ENCODE measurements around the gene PTPN3.
"Not testable (repeated sequence)": the region's sequence is repeated elsewhere in the genome, so short reads cannot be mapped to it uniquely, and the experiment has no call there.

Gene PTPN3

DNA sequence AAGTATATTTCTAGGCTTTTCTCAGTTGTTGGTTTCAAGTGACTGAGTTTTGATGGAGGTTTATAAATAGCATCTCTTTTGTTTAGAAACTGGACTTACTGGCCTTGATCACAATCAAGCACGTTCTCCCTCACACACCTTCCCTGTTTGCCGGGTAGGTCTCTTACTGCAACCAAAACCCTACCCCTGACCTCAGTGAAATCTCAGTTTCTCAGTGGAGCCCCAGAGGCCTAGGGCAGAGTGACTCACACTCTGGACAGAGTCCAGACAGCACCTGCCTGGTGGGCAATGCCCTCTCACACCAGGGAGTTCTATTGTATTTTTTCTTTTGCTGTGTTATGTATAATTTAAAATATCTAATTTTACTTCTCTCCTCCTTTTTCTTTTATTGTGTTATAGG, 128.8 kb downstream of the PTPN3 start:
- Histone ChIP-seq H3K36me3 (ENCODE audit: control insufficient read depth, insufficient read depth, low read length) (no peaks in the 10 kb centered on the region), H3K4me3 (ENCODE audit: extremely low read depth, insufficient read depth, low read length, poor library complexity, severe bottlenecking) (no peak overlapping the region), H3K27ac (ENCODE audit: low read depth, low read length, severe bottlenecking) (no peak overlapping the region), H3K9me3 (ENCODE audit: control insufficient read depth, low read length) (no peaks in the 10 kb centered on the region), H3K4me1 (ENCODE audit: control insufficient read depth, insufficient read depth, low read length, poor library complexity, severe bottlenecking) (no peaks in the 10 kb centered on the region)
- 85 to 88% methylated on average over 2 of the region's 2 CpGs for WGBS, 2 experiments (ENCODE audit: insufficient coverage in 2 of 2)

DNA sequence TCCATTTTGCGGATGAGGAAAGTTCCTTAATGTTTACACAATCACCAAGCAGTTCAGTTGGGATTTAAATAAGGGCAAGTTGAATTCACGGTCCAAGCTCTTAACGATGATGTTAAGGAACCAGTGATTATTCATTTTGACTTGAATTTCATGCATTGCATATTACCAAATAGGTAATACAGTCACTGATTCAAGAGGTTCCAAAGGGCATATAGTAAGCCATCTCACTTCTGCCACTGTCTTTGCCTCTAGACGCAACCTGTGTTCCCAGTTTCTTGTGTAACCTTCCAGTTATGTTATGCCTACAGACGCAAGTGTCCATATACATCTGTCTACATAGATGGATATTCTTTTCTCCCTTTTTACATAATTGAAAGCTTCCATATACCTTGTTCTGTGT, 137.3 kb downstream of the PTPN3 start:
- H3K4me3 ChIP-seq (ENCODE audit: extremely low read depth, insufficient read depth, low read length, poor library complexity, severe bottlenecking): no peak overlapping the region
- H3K9me3 ChIP-seq (ENCODE audit: control insufficient read depth, low read length): no peaks in the 10 kb centered on the region
- no peak overlapping the region for H3K27ac ChIP-seq (ENCODE audit: low read depth, low read length, severe bottlenecking)
- no peaks in the 10 kb centered on the region for H3K4me1 ChIP-seq (ENCODE audit: control insufficient read depth, insufficient read depth, low read length, poor library complexity, severe bottlenecking)
- WGBS, 2 experiments (ENCODE audit: insufficient coverage in 2 of 2): 100% methylated on average over 2 of the region's 5 CpGs
- no peaks in the 10 kb centered on the region for H3K36me3 ChIP-seq (ENCODE audit: control insufficient read depth, insufficient read depth, low read length)

DNA sequence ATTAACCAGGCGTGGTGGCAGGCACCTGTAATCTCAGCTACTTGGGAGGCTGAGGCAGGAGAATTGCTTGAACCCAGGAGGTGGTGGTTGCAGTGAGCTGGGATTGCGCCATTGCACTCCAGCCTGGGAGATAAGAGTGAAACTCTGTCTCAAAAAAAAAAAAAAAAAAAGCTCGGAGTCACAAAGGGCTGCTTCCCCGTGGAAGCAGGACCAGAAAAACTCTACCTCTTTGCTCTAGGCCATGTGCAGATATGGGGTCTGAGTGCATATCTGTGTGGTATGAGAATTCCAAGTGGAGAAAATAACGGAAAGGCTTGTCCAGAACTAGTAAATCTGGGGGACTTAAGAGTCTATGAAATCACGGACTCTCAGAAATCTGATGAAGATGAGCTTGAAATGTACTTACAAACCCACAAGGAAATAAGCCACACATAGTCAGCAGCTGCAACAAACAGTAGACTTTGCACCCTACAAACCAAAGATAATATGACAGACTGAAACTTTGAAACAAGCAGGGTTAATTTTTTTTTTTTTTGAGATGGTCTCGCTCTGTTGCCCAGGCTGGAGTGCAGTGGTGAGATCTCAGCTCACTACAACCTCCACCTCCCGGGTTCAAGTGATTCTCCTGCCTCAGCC, 139.0 kb downstream of the PTPN3 start:
- not testable (repeated sequence) for H3K27ac ChIP-seq (ENCODE audit: low read depth, low read length, severe bottlenecking); H3K4me1 ChIP-seq (ENCODE audit: control insufficient read depth, insufficient read depth, low read length, poor library complexity, severe bottlenecking); H3K4me3 ChIP-seq (ENCODE audit: extremely low read depth, insufficient read depth, low read length, poor library complexity, severe bottlenecking); H3K36me3 ChIP-seq (ENCODE audit: control insufficient read depth, insufficient read depth, low read length); H3K9me3 ChIP-seq (ENCODE audit: control insufficient read depth, low read length)
- WGBS, 2 experiments (ENCODE audit: insufficient coverage in 2 of 2): 80 to 82% methylated on average over 1 to 4 of the region's 8 CpGs

DNA sequence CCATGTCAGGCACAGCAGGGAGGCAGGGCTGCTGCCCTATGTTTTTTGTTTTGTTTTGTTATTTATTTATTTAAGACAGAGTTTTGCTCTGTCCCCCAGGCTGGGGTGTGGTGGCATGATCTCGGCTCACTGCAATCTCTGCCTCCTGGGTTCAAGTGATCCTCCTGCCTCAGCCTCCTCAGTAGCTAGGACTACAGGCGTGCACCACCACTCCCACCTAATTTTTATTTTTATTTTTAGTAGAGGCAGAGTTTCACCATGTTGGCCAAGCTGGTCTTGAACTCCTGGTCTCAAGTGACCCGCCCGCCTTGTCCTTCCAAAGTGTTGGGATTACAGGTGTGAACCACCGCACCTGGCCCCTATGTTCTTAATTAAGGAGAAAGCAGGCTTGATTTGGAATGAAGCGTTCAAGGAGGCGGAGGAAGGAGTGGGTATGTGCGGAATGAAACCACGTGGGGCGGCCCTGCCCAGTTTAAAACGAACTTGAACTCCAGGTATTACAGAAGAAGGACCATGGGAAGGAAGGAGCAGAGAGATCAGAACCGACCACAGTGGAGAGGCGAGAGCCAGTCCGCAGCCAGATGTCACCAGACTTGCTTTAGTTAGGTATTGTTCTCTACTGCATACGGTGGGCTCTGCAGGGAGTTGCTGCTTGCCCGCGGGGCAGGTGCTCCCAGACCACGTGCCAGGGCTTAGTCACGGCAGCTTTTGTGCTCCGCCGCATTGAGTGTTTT, 142.4 kb downstream of the PTPN3 start:
- Histone ChIP-seq H3K9me3 (ENCODE audit: control insufficient read depth, low read length) (no peaks in the 10 kb centered on the region), H3K36me3 (ENCODE audit: control insufficient read depth, insufficient read depth, low read length) (no peaks in the 10 kb centered on the region), H3K4me1 (ENCODE audit: control insufficient read depth, insufficient read depth, low read length, poor library complexity, severe bottlenecking) (no peaks in the 10 kb centered on the region), H3K27ac (ENCODE audit: low read depth, low read length, severe bottlenecking) (no peak overlapping the region), H3K4me3 (ENCODE audit: extremely low read depth, insufficient read depth, low read length, poor library complexity, severe bottlenecking) (no peak overlapping the region)
- 79 to 85% methylated on average over 15 to 19 of the region's 21 CpGs for WGBS, 2 experiments (ENCODE audit: insufficient coverage in 2 of 2)

DNA sequence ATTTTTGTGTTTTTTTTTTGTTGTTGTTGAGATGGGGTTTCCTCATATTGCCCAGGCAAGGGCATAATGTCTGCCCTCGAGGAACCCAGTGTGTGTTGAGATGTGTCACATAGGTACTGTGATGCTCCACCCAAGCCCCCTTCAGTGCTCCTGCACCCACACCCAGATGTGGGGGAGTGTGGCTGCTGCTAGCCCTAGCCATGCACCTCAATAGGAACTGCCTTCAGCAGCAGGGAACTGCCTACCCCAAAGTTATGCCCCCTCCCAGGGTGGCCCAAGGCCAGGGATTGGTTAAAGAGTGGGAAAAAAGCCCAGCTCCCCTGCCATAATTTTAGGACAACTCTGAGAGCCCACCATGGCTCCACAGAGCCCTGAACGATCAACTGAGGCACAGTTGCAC, 143.9 kb downstream of the PTPN3 start:
- Histone ChIP-seq H3K4me1 (ENCODE audit: control insufficient read depth, insufficient read depth, low read length, poor library complexity, severe bottlenecking) (no peaks in the 10 kb centered on the region), H3K9me3 (ENCODE audit: control insufficient read depth, low read length) (no peaks in the 10 kb centered on the region), H3K27ac (ENCODE audit: low read depth, low read length, severe bottlenecking) (no peak overlapping the region), H3K4me3 (ENCODE audit: extremely low read depth, insufficient read depth, low read length, poor library complexity, severe bottlenecking) (no peak overlapping the region), H3K36me3 (ENCODE audit: control insufficient read depth, insufficient read depth, low read length) (no peaks in the 10 kb centered on the region)
- WGBS, 2 experiments (ENCODE audit: insufficient coverage in 2 of 2): 70 to 71% methylated on average over 1 of the region's 2 CpGs

DNA sequence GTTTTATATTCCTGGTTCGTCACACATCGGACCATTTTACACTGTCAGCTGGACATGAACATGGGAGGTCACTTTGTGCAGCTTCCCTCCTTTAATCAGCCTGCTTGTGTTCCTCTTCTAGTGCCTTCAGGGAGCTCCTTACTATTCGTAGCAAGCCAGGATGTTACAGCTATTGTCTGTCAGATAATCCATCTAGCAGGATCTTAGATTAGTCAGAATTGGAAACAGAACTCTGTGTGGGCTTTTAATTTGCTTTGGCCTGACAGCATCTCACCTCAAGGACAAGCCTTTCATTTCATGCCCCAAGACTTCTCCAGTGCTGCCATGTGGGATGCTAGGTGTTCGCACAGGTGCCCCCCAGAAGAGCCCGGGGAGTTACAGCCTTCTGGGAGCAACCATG, 147.1 kb downstream of the PTPN3 start:
- 78 to 83% methylated on average over 4 to 5 of the region's 5 CpGs for WGBS, 2 experiments (ENCODE audit: insufficient coverage in 2 of 2)

DNA sequence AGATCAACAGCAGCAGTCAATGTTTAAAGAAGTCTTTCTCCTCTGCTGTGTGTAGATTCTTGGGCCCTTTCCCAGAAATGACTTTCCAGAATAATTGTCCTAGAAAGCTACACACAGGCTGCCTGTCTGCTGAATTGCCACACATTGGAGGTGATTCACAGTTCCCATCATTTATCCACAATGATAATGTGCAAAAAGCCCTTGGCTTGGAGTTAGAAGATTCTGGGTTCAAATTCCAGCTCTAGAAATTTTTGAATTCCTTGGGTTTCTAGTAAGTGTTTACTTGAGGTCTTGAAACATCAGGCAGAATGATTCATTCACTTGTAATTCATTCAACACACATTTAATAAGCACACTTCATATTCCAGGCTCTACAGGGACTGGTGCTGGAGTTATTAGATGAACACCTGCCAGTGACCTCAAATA, 148.7 kb downstream of the PTPN3 start:
- Histone ChIP-seq H3K4me1 (ENCODE audit: control insufficient read depth, insufficient read depth, low read length, poor library complexity, severe bottlenecking) (no peaks in the 10 kb centered on the region), H3K36me3 (ENCODE audit: control insufficient read depth, insufficient read depth, low read length) (no peaks in the 10 kb centered on the region), H3K9me3 (ENCODE audit: control insufficient read depth, low read length) (no peaks in the 10 kb centered on the region), H3K4me3 (ENCODE audit: extremely low read depth, insufficient read depth, low read length, poor library complexity, severe bottlenecking) (no peak overlapping the region), H3K27ac (ENCODE audit: low read depth, low read length, severe bottlenecking) (no peak overlapping the region)

More for the DNA sequence above, 147.1 kb downstream of the PTPN3 start:
- Histone ChIP-seq H3K36me3 (ENCODE audit: control insufficient read depth, insufficient read depth, low read length) (no peaks in the 10 kb centered on the region), H3K4me1 (ENCODE audit: control insufficient read depth, insufficient read depth, low read length, poor library complexity, severe bottlenecking) (no peaks in the 10 kb centered on the region), H3K4me3 (ENCODE audit: extremely low read depth, insufficient read depth, low read length, poor library complexity, severe bottlenecking) (no peak overlapping the region), H3K9me3 (ENCODE audit: control insufficient read depth, low read length) (no peaks in the 10 kb centered on the region), H3K27ac (ENCODE audit: low read depth, low read length, severe bottlenecking) (no peak overlapping the region)

DNA sequence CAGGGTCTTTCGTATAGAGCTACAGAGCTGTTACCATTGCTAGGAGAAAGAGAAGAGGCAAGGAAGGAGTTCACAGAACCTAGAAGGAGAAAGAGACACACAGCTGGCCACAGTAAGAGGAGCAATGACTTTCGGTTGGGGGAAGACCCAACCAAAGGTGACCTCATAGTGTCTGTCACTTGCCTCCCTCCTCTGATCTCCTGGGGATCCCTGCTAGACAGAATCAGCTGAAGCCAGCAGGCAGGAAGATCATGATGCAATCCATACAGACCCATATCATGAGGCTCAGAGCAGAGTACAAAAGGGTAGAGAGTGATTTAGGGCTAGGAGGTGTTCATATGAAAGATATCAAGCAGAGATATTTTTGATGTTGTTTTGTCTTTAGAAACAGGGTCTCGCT, 151.2 kb downstream of the PTPN3 start:
- Histone ChIP-seq H3K4me1 (ENCODE audit: control insufficient read depth, insufficient read depth, low read length, poor library complexity, severe bottlenecking) (no peaks in the 10 kb centered on the region), H3K4me3 (ENCODE audit: extremely low read depth, insufficient read depth, low read length, poor library complexity, severe bottlenecking) (no peak overlapping the region), H3K27ac (ENCODE audit: low read depth, low read length, severe bottlenecking) (no peak overlapping the region), H3K9me3 (ENCODE audit: control insufficient read depth, low read length) (no peaks in the 10 kb centered on the region), H3K36me3 (ENCODE audit: control insufficient read depth, insufficient read depth, low read length) (no peaks in the 10 kb centered on the region)
- 84 to 91% methylated on average over 2 of the region's 3 CpGs for WGBS, 2 experiments (ENCODE audit: insufficient coverage in 2 of 2)

DNA sequence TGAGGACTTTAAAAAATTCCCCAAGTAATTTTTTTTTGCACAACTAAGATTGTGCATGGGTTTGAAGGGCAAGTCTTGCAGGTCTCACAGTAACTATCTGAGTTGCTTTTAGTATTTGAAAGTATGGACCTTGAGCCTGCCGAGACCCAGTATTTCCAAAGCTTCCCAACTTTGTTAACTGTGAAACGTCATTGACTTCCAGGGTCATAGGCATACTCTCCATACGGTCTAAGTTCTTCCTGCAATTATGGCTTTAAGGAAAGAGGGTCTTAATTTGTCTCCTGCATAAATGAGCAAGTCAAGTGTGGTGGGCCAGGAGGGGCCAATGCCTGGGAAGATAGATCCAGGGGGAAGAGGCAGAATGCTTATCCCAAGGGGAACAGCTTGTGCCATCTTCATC, 153.2 kb downstream of the PTPN3 start:
- H3K4me1 ChIP-seq (ENCODE audit: control insufficient read depth, insufficient read depth, low read length, poor library complexity, severe bottlenecking): no peaks in the 10 kb centered on the region
- no peak overlapping the region for H3K4me3 ChIP-seq (ENCODE audit: extremely low read depth, insufficient read depth, low read length, poor library complexity, severe bottlenecking)
- no peaks in the 10 kb centered on the region for H3K9me3 ChIP-seq (ENCODE audit: control insufficient read depth, low read length)
- WGBS, 2 experiments (ENCODE audit: insufficient coverage in 2 of 2): 89 to 100% methylated on average over 1 to 3 of the region's 3 CpGs
- no peaks in the 10 kb centered on the region for H3K36me3 ChIP-seq (ENCODE audit: control insufficient read depth, insufficient read depth, low read length)
- H3K27ac ChIP-seq (ENCODE audit: low read depth, low read length, severe bottlenecking): no peak overlapping the region

DNA sequence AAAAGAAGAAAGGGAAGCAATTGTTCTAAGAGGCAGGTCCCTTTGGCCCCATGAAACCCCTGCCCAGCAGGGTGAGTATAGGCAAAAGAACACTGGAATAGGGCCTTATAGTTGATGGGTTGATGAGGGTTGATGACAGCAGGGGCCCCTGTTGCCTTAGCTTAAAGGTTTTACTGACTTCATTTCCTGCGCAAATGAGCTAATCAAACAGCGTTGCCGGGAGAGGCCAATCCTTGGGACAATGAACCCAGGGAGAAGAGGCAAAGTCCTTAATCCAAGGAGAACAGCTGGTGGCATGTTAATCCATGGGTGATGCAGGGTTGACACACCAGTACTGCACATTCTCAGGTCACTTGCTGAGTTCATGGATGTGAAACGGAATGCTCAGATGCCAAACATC, 155.2 kb downstream of the PTPN3 start:
- Histone ChIP-seq H3K36me3 (ENCODE audit: control insufficient read depth, insufficient read depth, low read length) (no peaks in the 10 kb centered on the region), H3K4me3 (ENCODE audit: extremely low read depth, insufficient read depth, low read length, poor library complexity, severe bottlenecking) (no peak overlapping the region), H3K4me1 (ENCODE audit: control insufficient read depth, insufficient read depth, low read length, poor library complexity, severe bottlenecking) (no peaks in the 10 kb centered on the region), H3K27ac (ENCODE audit: low read depth, low read length, severe bottlenecking) (no peak overlapping the region), H3K9me3 (ENCODE audit: control insufficient read depth, low read length) (no peaks in the 10 kb centered on the region)
- 90 to 95% methylated on average over 4 of the region's 4 CpGs for WGBS, 2 experiments (ENCODE audit: insufficient coverage in 2 of 2)

DNA sequence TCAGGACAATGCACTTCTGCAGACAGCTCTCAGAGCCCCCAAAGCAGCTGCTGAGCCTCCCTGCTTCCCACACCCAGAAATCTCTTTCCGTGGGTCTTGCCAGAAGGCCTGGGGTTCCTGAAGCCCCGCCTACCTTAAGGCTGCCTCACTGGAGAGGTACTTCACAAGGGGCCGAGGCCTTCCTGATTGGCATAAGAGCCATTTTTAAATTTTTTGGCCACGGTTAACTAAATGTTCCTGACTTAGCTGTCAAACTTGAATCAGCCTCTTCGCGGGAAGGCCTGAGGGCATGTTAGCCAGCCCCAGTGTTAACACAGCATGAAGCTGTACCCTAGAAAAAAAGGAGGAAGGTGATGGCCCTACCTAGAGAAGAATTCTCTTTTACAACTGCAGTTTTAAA, 156.5 kb downstream of the PTPN3 start:
- H3K27ac ChIP-seq (ENCODE audit: low read depth, low read length, severe bottlenecking): no peak overlapping the region
- H3K36me3 ChIP-seq (ENCODE audit: control insufficient read depth, insufficient read depth, low read length): no peaks in the 10 kb centered on the region
- 57 to 66% methylated on average over 5 of the region's 6 CpGs for WGBS, 2 experiments (ENCODE audit: insufficient coverage in 2 of 2)
- H3K9me3 ChIP-seq (ENCODE audit: control insufficient read depth, low read length): no peaks in the 10 kb centered on the region
- no peaks in the 10 kb centered on the region for H3K4me1 ChIP-seq (ENCODE audit: control insufficient read depth, insufficient read depth, low read length, poor library complexity, severe bottlenecking)
- no peak overlapping the region for H3K4me3 ChIP-seq (ENCODE audit: extremely low read depth, insufficient read depth, low read length, poor library complexity, severe bottlenecking)

All from mesodermal cell (in vitro differentiated cells).